Uterus (tissue), 4 donors: ENCODE measurements around the gene PRDM11. TPM values are rescaled to one million over a fixed set of nuclear protein-coding genes. Genes with fewer than 3 reads are reported as not detected.

Experiments used
- DNase-seq, 2 donors: peaks; one replicate each; pipeline ENCODE4 v3.0.0-alpha.2; 2019 to 2020
- H3K27ac ChIP-seq, 2 donors: fragments of 200-600 bp; sonication (generic); 1 replicate in 1 of 2; 2 replicates in 1 of 2; pipeline ENCODE4 v1.5.1; 2016 to 2018
- H3K27me3 ChIP-seq, 2 donors: fragments of 200-600 bp; sonication (generic); one replicate each; pipeline ENCODE4 v1.5.1; 2018 to 2019; ENCODE audit warnings: control low read depth in 1 of 2
- H3K36me3 ChIP-seq, 2 donors: fragments of 200-600 bp; sonication (generic); one replicate each; pipeline ENCODE4 v1.5.1; 2019; ENCODE audit warnings: control low read depth in 1 of 2
- H3K4me1 ChIP-seq, 2 donors: fragments of 200-600 bp; sonication (generic); one replicate each; pipeline ENCODE4 v1.5.1; 2018 to 2019; ENCODE audit warnings: control low read depth in 1 of 2
- H3K4me3 ChIP-seq, 2 donors: fragments of 200-600 bp; sonication (generic); 1 replicate in 1 of 2; 2 replicates in 1 of 2; pipeline ENCODE4 v1.5.1; 2018 to 2019; ENCODE audit warnings: mild to moderate bottlenecking in 1 of 2
- H3K9me3 ChIP-seq, 2 donors: fragments of 200-600 bp; sonication (generic); one replicate each; pipeline ENCODE4 v1.5.1; 2019; ENCODE audit warnings: control low read depth in 1 of 2
- POLR2A ChIP-seq, 2 donors: fragments of 450-650 bp; IDR thresholded peaks; one replicate each; pipeline ENCODE4 v1.6.1; 2016; ENCODE audit warnings: antibody characterized with exemption in 2 of 2, mild to moderate bottlenecking in 1 of 2, moderate library complexity in 1 of 2
- intact Hi-C: fragments of 100-400 bp; cut with DNase I; formaldehyde crosslinking; loops from one replicate; pipeline ENCODE4 v1.15.1; 2023; ENCODE audit warnings: low total_unique reads
- total RNA-seq, 4 donors: library from RNA; depleted of rRNA in 3 of 4; stranded (reverse); fragments of >200 nt in 3 of 4; gene quantifications; one replicate each; pipeline versions ENCODE4 v1.1.0 to v1.2.4, GENCODE V29; 2014 to 2023
- TF ChIP-seq, protein P1 (sequence below), 4 experiments: fragments of 200-600 bp in 2 of 4; fragments of 450-650 bp in 2 of 4; sonication (generic) in 2 of 4; IDR thresholded peaks; one replicate each; pipeline ENCODE4 v1.5.1; 2016 to 2019; ENCODE audit warnings: antibody characterized with exemption in 4 of 4, mild to moderate bottlenecking in 2 of 4, moderate library complexity in 1 of 4
- donor health status: DM: yes; HTN: yes; CAD: no.

Gene PRDM11
- total RNA-seq, 4 donors from 2014 or later = 7.4 to 318 (median 58.5) TPM

- no peaks in the 10 kb centered on the region for H3K9me3 ChIP-seq
- no peak for DNase-seq
- H3K27ac ChIP-seq = peak overlapping the region in 1 of 2 donors; percentile 82
- TF ChIP-seq POLR2A (IDR thresholded peaks at IDR 0.05) = no peak
- TF ChIP-seq, protein P1, sequence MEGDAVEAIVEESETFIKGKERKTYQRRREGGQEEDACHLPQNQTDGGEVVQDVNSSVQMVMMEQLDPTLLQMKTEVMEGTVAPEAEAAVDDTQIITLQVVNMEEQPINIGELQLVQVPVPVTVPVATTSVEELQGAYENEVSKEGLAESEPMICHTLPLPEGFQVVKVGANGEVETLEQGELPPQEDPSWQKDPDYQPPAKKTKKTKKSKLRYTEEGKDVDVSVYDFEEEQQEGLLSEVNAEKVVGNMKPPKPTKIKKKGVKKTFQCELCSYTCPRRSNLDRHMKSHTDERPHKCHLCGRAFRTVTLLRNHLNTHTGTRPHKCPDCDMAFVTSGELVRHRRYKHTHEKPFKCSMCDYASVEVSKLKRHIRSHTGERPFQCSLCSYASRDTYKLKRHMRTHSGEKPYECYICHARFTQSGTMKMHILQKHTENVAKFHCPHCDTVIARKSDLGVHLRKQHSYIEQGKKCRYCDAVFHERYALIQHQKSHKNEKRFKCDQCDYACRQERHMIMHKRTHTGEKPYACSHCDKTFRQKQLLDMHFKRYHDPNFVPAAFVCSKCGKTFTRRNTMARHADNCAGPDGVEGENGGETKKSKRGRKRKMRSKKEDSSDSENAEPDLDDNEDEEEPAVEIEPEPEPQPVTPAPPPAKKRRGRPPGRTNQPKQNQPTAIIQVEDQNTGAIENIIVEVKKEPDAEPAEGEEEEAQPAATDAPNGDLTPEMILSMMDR (IDR thresholded peaks at IDR 0.05) = no peak
- H3K4me3 ChIP-seq = no peak overlapping the region
- no peaks in the 10 kb centered on the region for H3K27me3 ChIP-seq
- H3K36me3 ChIP-seq = no peaks in the 10 kb centered on the region
- intact Hi-C loops = loop anchor here (10.0 kb wide), 1 partner anchor 55 kb away; no protein-coding TSS in a partner anchor
- H3K4me1 ChIP-seq = peaks cover 8 to 29% of the 10 kb centered on the region in 2 donors
Measured at GRCh38 chr11:45159781-45160365, 13.4 kb downstream of the PRDM11 start.

GRCh38 chr11:45161252-45162063, 15.0 kb downstream of the PRDM11 start:
- intact Hi-C loops = loop anchor here (10.0 kb wide), 1 partner anchor 53 kb away; no protein-coding TSS in a partner anchor
- peaks cover 8 to 35% of the 10 kb centered on the region in 2 donors for H3K4me1 ChIP-seq
- H3K36me3 ChIP-seq = no peaks in the 10 kb centered on the region
- H3K9me3 ChIP-seq = no peaks in the 10 kb centered on the region
- no peak for TF ChIP-seq POLR2A (IDR thresholded peaks at IDR 0.05)
- TF ChIP-seq, protein P1 (IDR thresholded peaks at IDR 0.05) = no peak
- H3K27ac ChIP-seq = peak overlapping the region; percentile 34 to 63
- H3K27me3 ChIP-seq = no peaks in the 10 kb centered on the region
- DNase-seq = peak in 1 of 2 donors; percentile 40
- H3K4me3 ChIP-seq = no peak overlapping the region

GRCh38 chr11:45162064-45162375, 15.6 kb downstream of the PRDM11 start:
- Histone ChIP-seq H3K36me3 (no peaks in the 10 kb centered on the region), H3K4me3 (no peak overlapping the region), H3K27me3 (no peaks in the 10 kb centered on the region), H3K9me3 (no peaks in the 10 kb centered on the region), H3K27ac (peak overlapping the region; percentile 34 to 63), H3K4me1 (peaks cover 8 to 35% of the 10 kb centered on the region in 2 donors)
- intact Hi-C loops = loop anchor here (10.0 kb wide), 1 partner anchor 53 kb away; no protein-coding TSS in a partner anchor
- no peak for DNase-seq
- TF ChIP-seq POLR2A (IDR thresholded peaks at IDR 0.05) = no peak
- TF ChIP-seq, protein P1 (IDR thresholded peaks at IDR 0.05) = no peak

GRCh38 chr11:45162916-45163879, 16.8 kb downstream of the PRDM11 start:
- Histone ChIP-seq H3K27ac (peak overlapping the region in 1 of 2 donors; percentile 1), H3K27me3 (no peaks in the 10 kb centered on the region), H3K36me3 (no peaks in the 10 kb centered on the region), H3K4me3 (no peak overlapping the region), H3K4me1 (peaks cover 2 to 24% of the 10 kb centered on the region in 2 donors), H3K9me3 (no peaks in the 10 kb centered on the region)
- no peak for TF ChIP-seq POLR2A (IDR thresholded peaks at IDR 0.05)
- TF ChIP-seq, protein P1 (IDR thresholded peaks at IDR 0.05) = no peak
- intact Hi-C loops = loop anchor here (10.0 kb wide), 1 partner anchor 52 kb away; no protein-coding TSS in a partner anchor
- peak in 1 of 2 donors; percentile 13 for DNase-seq
